Epithelial cell of prostate (primary cell): Measurements from ENCODE around the gene RTL10.

ENCODE experiments used
- DNase-seq: peaks from one replicate; pipeline ENCODE4 v3.0.0-alpha.2; 2011; ENCODE audit warnings: low read depth, low spot score
- H3K27ac ChIP-seq: fragments of 450-650 bp; 2 replicates; pipeline ENCODE4 v1.5.1; 2017; ENCODE audit warnings: mild to moderate bottlenecking

RTL10 gene, protein sequence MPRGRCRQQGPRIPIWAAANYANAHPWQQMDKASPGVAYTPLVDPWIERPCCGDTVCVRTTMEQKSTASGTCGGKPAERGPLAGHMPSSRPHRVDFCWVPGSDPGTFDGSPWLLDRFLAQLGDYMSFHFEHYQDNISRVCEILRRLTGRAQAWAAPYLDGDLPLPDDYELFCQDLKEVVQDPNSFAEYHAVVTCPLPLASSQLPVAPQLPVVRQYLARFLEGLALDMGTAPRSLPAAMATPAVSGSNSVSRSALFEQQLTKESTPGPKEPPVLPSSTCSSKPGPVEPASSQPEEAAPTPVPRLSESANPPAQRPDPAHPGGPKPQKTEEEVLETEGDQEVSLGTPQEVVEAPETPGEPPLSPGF

GRCh38 chr22:19854778-19855503 lies at the start of gene RTL10, which contains the start of gene GNB1L:
Gene RTL10, minus strand, starts transcription at chr22:19854874. Its CDS starts 2,613 bp downstream, at chr22:19852261.
Gene GNB1L, minus strand, starts transcription at chr22:19854874. Its CDS starts 33,519 bp downstream, at chr22:19821355.
- peak; percentile 84 for DNase-seq
- H3K27ac ChIP-seq: peak within 1 kb of the TSS; percentile 76

GRCh38 chr22:19904174-19904856 lies 49.6 kb upstream of the RTL10 start:
- DNase-seq: no peak
- no peak overlapping the region for H3K27ac ChIP-seq

GRCh38 chr22:19903513-19903912 lies 48.8 kb upstream of the RTL10 start:
- H3K27ac ChIP-seq: no peak overlapping the region
- DNase-seq: no peak

DNA sequence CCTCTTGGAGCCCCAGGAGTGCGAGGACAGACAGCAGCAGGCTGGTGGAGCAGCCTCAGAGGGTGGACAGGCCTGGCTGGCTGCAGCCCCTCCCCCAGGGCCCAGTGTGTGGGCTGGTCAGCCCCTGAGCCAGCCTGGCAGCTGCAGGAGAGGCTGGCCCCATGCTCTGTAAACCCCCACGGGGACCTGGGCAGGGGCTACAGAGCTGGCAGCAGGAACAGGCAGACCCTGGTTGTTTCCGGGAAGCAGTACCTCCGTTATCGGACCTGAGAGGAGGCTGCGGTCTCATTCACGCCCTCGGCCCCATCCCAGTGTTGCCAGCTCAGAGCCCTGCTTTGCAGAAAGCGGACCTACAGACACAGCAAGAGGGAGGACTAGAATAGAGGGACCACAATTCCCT lies 48.4 kb upstream of the RTL10 start:
- DNase-seq: no peak
- no peak overlapping the region for H3K27ac ChIP-seq

GRCh38 chr22:19902245-19902715 lies 47.6 kb upstream of the RTL10 start:
- H3K27ac ChIP-seq: no peak overlapping the region
- no peak for DNase-seq

DNA sequence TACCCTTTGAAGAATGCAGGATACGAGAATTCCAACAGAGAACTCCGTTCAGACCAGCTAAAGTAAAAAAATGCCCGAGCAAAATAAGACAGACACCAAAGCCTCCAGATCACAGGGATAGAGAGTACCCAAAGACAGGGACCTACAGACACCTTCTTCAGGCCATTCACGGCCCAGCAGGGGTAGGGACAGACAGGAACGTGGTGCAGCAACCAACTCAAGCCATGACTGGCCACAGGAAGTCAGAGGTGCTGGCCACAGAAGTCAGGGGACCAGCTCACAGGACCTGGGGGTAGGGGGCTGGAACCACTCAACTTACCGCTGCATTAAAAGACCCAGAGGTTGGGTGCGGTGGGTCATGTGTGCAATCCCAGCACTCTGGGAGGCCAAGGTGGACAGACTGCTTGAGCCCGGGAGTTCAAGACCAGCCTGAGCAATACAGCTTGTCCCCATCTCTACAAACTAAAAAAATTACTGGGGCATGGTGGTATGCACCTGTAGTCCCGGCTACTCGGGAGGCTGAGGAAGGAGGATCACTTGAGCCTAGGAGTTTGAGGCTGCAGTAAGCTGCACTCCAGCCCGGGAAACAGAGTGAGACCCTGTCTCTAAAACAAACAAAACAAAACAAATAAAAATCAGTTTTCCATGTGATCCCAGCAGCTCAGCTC lies 47.0 kb upstream of the RTL10 start:
- no peak for DNase-seq
- no peak overlapping the region for H3K27ac ChIP-seq

GRCh38 chr22:19900707-19901436 lies 46.2 kb upstream of the RTL10 start:
- H3K27ac ChIP-seq: no peak overlapping the region
- DNase-seq: no peak

DNA sequence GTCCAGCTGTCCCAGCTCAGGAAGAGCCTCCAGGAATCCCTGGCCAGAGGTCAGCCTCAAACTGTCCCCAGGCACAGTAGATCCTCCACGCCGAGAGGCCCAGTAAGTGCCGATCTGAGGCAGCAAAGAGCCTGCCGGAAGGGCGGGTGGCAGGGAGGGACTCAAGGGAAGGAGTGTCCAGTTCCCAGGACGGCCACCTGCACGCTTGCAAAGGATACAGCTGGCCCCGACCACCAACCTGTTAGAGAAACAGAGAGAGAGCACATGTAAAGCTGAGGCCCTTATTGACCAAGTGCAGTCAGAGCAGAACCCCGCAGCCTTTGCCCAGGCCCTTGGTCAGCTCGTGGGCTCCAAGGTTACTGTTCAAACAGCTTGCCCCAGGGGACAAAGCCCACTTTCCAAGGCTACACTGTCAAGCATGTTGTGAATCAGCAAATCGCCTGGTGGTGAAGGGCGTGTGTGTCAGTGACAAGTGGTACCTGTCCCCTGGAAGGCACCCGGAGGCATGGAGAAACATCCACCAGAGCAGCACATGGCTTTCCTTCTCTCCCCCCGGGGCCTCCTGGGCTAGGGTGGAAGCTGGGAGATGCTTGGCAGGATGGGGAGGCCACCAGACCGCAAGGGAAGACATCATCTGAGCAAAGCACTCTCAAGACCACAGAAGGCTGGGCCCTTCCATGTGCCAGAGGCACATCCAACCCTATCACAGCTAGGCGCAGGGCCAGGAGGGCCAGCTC lies 44.3 kb upstream of the RTL10 start:
- no peak for DNase-seq
- H3K27ac ChIP-seq: no peak overlapping the region

DNA sequence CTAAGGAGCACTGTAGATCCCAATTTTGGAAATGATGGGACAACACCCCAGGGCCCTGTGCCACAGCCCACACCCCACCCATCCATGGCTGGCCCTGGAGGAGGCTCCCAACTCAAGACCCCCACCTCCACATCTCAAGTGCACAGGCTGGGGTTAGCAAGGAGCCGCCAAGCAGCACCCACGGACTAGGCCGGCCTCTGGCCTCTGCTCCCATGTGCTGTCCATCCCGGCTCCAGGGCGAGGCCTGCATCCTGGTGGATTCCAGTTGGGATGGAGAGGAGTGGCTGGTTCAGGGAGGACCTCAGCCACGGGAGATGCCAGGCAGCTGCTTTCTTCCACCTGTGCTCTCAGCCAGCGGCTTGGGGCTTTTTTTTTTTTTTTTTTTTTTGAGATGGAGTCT lies 43.5 kb upstream of the RTL10 start:
- H3K27ac ChIP-seq: no peak overlapping the region
- DNase-seq: no peak

DNA sequence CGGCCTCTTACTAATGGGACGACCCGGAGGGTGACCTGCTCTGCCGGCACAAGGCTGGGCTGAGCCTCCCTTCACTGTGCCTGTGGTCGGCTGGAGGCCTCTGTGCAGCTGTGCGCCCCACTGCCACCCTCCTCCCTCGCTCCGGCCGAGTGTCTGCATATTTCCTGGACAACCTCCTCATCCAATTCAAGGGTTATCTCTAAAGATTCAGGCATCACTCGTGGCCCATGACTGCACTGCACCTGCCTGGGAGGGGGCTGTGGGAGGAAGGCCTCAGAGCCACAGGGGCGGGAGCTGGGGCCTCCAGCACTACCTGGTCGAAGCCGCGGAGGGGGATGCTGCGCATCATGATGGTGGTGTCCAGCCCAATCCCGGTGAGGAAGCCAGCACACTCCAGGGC lies 43.1 kb upstream of the RTL10 start:
- DNase-seq: no peak
- no peak overlapping the region for H3K27ac ChIP-seq

- DNase-seq: no peak
- no peak overlapping the region for H3K27ac ChIP-seq
Measured at GRCh38 chr22:19896665-19897355, 42.1 kb upstream of the RTL10 start.

DNA sequence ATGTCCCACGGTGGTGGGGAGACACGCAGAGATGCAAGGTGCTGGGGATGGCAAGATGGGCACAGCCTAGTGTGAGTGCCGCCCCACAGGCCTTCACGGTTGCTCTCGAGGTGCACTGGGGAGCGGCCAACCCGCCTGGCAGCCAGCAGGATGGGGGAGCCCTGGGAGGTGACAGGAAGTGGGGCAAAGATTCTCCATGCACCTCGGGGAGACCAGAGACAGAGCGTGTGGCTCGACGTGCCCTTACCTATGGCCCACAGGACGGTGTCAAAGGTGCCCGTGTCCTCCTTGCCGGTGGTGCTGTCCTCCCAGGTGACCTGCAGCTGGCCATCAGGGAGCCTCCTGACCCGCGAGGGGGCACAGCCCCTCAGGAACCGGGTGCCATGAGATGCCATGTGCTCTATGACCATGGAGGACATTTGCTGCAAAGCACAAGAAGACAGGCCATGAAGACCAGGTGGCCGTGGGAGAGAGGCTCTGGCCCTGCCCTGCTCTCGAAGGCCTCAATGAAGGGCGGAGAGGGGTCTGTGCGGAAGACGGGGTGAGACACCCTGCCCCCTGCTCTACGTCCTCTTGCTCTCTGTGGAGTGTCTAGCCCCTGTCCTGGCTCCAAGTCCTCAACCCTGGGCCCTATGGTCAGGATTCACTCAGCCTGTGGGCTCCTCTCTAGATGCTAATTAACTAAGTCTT lies 40.6 kb upstream of the RTL10 start:
- no peak overlapping the region for H3K27ac ChIP-seq
- DNase-seq: no peak

DNA sequence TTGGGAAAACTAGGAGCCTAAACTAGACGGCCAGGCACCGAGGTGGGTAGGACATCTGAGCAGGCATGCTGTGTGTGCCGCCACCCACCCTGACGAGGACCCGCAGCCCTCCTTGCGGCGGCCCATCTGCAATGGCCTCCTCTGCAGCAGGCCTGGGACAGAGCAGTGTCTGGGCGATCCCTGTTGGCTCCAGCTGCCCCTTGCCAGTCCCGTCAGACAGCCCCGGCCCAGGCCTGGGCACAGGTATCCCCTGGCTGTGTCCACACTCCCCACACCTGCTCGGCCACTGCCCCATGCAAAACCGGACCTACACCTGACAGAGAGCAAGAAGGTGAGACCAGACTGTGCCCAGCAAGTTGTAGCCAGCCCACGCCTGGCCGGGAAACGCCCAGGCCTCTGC lies 38.7 kb upstream of the RTL10 start:
- H3K27ac ChIP-seq: no peak overlapping the region
- no peak for DNase-seq

DNA sequence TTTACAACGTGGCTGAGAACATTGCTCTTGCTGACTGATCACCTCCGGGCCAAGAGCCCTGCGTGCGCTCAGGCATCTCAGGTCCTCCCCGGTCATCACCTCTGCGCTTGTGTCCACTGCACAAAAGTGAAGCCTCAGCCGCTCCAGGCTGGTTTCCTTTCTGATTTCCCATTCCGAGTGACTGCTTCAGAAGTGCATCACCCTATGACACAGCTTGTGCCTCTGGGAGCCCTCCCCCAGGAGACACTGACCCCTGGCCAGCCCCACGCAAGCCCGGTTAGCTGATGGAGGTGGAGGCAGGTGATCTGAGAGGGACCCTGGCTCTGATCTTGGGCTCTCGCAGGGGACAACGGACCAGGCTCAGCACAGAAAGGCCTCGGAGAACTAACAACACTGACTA lies 38.3 kb upstream of the RTL10 start:
- H3K27ac ChIP-seq: no peak overlapping the region
- DNase-seq: no peak

- DNase-seq: no peak
- H3K27ac ChIP-seq: peak overlapping the region; percentile 74
Measured at GRCh38 chr22:19892257-19892879, 37.7 kb upstream of the RTL10 start.

DNA sequence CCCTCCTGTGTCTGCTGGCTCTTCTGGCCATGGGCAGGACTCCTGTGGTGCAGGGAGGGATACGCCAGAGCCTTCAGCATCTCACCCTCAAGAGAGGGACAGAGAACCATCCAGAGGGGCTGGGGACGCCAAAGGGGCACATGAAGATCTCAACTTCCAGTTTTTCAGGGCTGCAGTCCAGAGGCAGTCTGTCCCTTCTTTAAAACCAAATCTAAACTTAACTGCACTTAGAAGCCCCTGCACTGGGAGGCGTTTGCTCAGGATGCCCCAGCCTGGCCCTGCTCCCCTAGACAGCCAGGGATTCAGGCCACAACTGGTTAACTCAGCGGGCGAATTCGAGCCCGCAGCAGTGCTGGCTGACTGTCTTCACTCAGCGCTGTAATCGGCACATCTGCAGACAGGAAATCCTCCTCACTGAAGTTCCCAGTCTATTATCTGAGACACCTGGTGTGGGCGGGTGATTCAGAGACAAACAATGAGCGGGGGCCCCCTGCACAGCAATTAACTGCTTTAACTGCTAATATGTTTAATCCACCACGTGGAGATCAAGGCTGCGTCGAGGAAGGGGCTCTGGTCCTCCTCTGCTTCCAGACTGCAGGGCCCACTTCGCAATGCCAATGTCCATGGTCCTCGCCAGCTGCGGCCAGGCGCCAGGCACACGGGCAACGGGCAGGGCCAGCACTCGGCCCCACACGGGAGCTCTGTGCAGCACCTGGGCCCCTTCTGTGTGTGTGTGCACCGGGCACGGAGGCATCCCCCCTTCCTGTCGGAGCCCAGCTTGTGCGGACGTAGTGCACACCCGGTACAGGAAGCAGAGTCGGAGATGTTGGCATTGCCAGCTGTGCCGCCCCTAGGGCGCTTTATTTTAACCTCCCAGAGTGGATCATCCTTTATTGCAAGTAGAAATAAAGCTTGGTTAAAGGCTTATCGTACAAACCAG lies 36.9 kb upstream of the RTL10 start:
- peak overlapping the region; percentile 74 for H3K27ac ChIP-seq
- DNase-seq: peak; percentile 43
